AG08396 (cell line): ENCODE measurements around the gene DGAT2.
"Not testable (repeated sequence)": the region's sequence is repeated elsewhere in the genome, so short reads cannot be mapped to it uniquely, and the experiment has no call there.

Experiments used
- DNase-seq: peaks from one replicate; pipeline ENCODE4 v3.0.0; 2012; ENCODE audit warnings: low spot score, mixed read lengths

DGAT2 gene

GRCh38 chr11:75754933-75755332 lies 13.6 kb upstream of the DGAT2 start:
- not testable (repeated sequence) for DNase-seq

GRCh38 chr11:75757651-75758050 lies 10.9 kb upstream of the DGAT2 start:
- DNase-seq, result no peak

- no peak for DNase-seq
Measured at GRCh38 chr11:75759832-75760231, 8.7 kb upstream of the DGAT2 start.

- DNase-seq, result no peak
Measured at GRCh38 chr11:75760243-75760642, 8.3 kb upstream of the DGAT2 start.

GRCh38 chr11:75760710-75761493 lies 7.7 kb upstream of the DGAT2 start:
- peak; percentile 18 for DNase-seq

GRCh38 chr11:75762158-75762557 lies 6.4 kb upstream of the DGAT2 start:
- no peak for DNase-seq

- no peak for DNase-seq
Measured at GRCh38 chr11:75762885-75763284, 5.7 kb upstream of the DGAT2 start.

- DNase-seq, result no peak
Measured at GRCh38 chr11:75763846-75764245, 4.7 kb upstream of the DGAT2 start.

- no peak for DNase-seq
Measured at GRCh38 chr11:75765116-75765515, 3.5 kb upstream of the DGAT2 start.

GRCh38 chr11:75766443-75767227 lies 1.9 kb upstream of the DGAT2 start:
- DNase-seq, result no peak

- DNase-seq, result no peak
Measured at GRCh38 chr11:75767228-75767572, 1.4 kb upstream of the DGAT2 start.

GRCh38 chr11:75767793-75768111 lies 826 bp upstream of the DGAT2 start:
- no peak for DNase-seq

- peak; percentile 23 for DNase-seq
Measured at GRCh38 chr11:75768909-75769771, 562 bp downstream of the DGAT2 start.

GRCh38 chr11:75770102-75770501 lies 1.5 kb downstream of the DGAT2 start:
- no peak for DNase-seq

- peak; percentile 36 for DNase-seq
Measured at GRCh38 chr11:75771646-75772410, 3.2 kb downstream of the DGAT2 start.

GRCh38 chr11:75773595-75774353 lies 5.2 kb downstream of the DGAT2 start:
- no peak for DNase-seq

GRCh38 chr11:75775056-75775455 lies 6.5 kb downstream of the DGAT2 start:
- DNase-seq, result no peak

- DNase-seq, result no peak
Measured at GRCh38 chr11:75776546-75776945, 8.0 kb downstream of the DGAT2 start.

GRCh38 chr11:75777461-75778110 lies 9.0 kb downstream of the DGAT2 start:
- DNase-seq, result no peak

- DNase-seq, result no peak
Measured at GRCh38 chr11:75778962-75779361, 10.4 kb downstream of the DGAT2 start.

- no peak for DNase-seq
Measured at GRCh38 chr11:75779960-75780359, 11.4 kb downstream of the DGAT2 start.
